ENCODE measurements around the gene CDKN2AIPNL.

DNA sequence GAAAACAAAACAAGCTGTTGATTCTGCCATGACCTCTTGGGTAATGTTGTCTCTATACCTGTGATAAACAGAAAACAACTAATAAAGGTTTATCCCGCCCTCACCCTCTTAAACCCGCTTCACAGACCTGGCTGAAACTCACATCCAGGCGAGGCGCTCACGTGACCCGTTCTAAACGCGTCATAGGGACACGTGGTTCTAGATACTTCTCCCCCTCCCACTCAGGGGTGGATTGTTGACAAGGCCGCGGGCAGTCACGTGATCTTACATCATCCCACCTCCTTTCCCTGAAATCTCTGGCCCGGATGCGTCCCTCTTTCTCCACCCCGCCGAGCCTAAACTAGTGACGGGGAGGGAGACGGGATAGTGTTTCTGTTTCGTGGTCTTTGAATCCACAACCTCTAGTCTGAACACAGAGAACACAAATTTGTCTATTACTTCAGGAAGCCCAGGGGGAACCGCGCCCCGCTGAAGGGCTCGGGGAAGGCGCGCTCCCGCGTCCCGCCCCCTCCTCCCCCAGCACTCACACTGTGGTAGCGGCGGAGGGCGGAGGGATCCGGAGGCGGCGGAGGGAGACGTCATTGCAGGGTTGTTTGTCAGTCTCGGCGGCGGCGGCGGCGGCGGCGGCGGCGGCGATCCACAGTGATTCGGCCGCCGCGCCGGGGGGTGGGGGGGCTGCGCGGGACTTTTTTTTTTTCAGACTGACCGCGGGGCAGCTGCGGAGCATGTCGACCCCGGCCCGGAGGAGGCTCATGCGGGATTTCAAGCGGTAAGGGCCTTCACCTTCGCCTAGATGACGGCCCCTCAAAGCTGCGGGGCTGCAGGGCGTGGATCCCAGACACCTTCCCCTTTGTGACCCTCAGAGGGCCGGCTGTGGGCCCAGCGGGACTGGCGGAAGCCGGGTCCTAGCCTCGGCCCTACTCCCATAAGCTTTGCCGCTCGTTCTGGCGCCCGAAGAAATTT, 40.5 kb downstream of the CDKN2AIPNL start, which contains the start of gene UBE2B:
- no peak for TF ChIP-seq EZH2 (IDR thresholded peaks at IDR 0.05; ENCODE audit: borderline replicate concordance, low read depth, low read length, severe bottlenecking)
- TF ChIP-seq, protein P1, sequence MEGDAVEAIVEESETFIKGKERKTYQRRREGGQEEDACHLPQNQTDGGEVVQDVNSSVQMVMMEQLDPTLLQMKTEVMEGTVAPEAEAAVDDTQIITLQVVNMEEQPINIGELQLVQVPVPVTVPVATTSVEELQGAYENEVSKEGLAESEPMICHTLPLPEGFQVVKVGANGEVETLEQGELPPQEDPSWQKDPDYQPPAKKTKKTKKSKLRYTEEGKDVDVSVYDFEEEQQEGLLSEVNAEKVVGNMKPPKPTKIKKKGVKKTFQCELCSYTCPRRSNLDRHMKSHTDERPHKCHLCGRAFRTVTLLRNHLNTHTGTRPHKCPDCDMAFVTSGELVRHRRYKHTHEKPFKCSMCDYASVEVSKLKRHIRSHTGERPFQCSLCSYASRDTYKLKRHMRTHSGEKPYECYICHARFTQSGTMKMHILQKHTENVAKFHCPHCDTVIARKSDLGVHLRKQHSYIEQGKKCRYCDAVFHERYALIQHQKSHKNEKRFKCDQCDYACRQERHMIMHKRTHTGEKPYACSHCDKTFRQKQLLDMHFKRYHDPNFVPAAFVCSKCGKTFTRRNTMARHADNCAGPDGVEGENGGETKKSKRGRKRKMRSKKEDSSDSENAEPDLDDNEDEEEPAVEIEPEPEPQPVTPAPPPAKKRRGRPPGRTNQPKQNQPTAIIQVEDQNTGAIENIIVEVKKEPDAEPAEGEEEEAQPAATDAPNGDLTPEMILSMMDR (IDR thresholded peaks at IDR 0.05; ENCODE audit: borderline replicate concordance, extremely low read depth, low read length, poor library complexity, severe bottlenecking) = no peak

Data from DND-41 (cell line).